Glomerular endothelial cell (primary cell): ENCODE measurements around the gene CFAP43. TPM values are rescaled to one million over a fixed set of nuclear protein-coding genes. Genes with fewer than 3 reads are reported as not detected.

ENCODE experiments used
- DNase-seq: peaks from one replicate; pipeline ENCODE4 v3.0.0-alpha.2; 2011; ENCODE audit warnings: low read depth, low spot score; ENCODE audit errors: extremely low read depth
- total RNA-seq: library from RNA; depleted of rRNA; stranded (reverse); fragments of >200 nt; gene quantifications from 2 replicates; pipeline ENCODE4 v1.2.3, GENCODE V29; 2015

CFAP43 gene, protein sequence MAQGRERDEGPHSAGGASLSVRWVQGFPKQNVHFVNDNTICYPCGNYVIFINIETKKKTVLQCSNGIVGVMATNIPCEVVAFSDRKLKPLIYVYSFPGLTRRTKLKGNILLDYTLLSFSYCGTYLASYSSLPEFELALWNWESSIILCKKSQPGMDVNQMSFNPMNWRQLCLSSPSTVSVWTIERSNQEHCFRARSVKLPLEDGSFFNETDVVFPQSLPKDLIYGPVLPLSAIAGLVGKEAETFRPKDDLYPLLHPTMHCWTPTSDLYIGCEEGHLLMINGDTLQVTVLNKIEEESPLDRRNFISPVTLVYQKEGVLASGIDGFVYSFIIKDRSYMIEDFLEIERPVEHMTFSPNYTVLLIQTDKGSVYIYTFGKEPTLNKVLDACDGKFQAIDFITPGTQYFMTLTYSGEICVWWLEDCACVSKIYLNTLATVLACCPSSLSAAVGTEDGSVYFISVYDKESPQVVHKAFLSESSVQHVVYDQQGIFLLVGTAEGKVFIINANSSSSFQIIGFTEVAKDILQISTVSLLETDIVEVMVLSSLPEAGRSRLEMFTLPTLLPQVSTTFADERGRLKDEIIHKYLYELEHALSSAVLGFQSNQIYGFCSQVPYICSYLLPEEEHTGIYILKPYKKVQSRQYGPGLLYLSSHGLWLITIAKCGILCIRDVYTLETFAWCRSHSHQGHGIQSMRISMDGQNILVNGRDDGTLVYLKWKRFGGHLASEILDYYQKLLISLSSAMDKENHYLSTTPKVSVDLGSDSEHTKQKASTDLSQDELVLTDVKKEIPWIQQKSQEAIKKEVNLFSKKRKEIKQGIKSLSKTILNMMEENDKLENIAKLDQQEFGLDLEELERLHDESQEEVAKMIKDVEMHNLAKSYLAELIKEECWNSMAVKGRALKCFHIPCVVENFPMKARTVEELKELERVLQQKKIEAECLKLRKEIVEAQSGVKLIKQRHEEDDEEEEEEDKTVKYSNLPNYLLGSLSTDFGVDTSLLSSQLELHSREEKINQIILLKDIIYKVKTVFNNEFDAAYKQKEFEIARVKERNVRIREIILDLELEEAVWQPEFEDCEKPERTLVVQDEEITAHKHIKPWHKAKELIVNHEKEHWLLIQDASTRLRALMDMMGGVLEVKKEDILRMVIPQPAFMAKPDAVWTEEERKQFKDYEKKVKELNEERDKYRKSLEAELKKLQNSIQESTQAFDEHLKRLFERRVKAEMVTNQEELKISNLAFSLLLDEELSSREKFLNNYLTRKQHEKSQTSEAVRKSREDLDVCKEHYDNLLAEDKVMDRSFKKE (N-terminal part only)
- 0.10 and 0.18 TPM in 2 replicates for total RNA-seq

GRCh38 chr10:104231784-104232612 is at the start of gene CFAP43:
CFAP43 (minus strand) TSS chr10:104232364; CDS start chr10:104232246, 118 bp downstream.
- DNase-seq = peak; percentile 61

GRCh38 chr10:104281694-104282093 is 49.5 kb upstream of the CFAP43 start:
- DNase-seq = no peak

GRCh38 chr10:104279550-104280259 is 47.5 kb upstream of the CFAP43 start:
- no peak for DNase-seq

DNA sequence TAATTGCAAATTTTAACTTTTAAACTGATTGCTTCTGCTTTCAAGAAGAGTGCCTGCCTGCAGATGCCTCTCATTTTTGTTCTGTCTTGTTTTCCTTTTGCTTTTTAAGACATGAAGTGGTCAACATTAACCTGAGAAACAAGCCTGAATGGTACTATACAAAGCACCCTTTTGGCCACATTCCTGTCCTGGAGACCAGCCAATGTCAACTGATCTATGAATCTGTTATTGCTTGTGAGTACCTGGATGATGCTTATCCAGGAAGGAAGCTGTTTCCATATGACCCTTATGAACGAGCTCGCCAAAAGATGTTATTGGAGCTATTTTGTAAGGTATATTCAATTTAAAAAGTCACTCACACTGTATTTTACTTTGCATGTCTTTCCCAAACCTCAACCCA is 45.6 kb upstream of the CFAP43 start:
- DNase-seq = no peak

DNA sequence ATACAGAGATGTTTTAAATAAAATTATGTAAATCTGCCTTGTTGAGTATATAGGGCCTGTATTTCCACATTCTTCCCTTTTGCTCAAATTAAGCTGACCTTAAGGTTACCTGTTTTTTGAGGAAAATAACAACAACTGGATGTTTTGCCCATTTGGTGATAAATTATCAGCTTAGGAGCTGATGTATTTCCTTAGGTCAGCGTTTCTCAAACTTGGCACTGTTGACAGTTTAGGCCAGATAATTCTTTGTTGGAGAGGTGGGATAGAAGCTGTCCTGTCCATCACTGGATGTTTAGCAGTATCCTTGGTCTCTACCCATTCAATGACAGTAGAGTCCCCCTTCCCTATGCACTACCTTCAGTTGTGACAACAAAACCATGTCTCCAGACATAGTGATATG is 44.0 kb upstream of the CFAP43 start:
- DNase-seq = no peak

- DNase-seq = no peak
Measured at GRCh38 chr10:104274762-104275721, 42.9 kb upstream of the CFAP43 start.

GRCh38 chr10:104273899-104274575 is 41.9 kb upstream of the CFAP43 start:
- no peak for DNase-seq

- DNase-seq = no peak
Measured at GRCh38 chr10:104273286-104273685, 41.1 kb upstream of the CFAP43 start.

DNA sequence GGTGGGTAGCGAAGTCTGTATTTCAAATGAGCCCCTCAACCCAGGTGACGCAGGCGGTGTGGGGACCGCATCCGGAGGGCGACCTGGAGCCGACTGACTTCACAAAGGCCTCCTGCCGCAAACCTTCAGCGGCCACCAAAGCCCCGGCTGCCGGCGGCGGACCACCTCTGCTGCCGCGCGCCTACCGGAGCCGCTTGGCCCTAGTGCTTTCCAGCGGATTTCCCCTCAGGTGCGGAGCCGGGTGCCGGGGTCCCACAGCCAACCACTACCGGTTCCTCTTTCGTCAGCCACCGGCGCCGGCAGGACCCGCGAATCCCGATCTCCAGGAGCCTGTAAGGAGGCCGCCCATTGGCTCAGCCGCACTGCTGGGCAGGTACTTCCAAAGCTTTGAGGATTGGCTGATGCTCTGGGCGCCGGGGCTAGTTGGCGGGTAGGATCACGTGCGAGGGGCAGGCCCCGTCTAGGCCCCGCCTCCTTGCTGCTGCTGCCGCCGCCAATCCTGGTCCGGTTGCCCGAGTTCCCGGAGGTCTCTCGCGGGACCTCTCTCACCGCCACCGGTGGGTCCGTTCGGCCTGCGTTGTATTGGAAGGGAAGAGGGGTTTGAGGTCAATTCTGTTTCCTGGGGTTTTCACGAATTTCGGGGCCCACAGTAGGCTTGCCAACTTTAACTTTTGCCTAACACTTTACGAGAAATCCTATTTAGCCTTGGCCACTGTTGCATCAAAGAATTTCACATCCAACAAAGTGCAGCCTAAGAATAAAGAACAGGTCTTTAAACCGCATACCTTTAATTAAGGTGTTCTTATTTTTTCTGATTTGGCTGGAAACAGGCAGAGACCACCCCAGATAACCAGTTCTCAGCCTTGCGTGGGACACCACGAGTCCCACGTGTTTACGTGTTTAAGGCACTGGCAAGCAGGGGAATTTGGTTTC is 36.8 kb upstream of the CFAP43 start, which contains the start of gene GSTO2:
TSS of gene GSTO2 (plus strand) at position 472 of the 933 bp plus-strand sequence. CDS start 5,732 bp downstream, outside the sequence.
- no peak for DNase-seq

DNA sequence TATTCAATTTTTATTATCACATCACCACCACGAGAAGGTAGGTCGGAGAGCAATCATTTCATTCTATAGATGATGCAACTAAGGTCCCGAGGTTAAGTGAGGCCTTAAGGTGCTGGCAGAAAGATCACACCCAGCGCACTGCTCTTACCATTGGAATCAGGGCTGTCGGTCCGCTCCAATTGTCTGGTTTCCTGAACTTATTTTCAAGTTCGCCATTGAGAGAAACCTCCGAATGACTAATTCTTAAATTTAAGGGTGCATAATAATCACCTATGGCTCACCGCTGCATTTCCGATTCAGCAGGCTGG is 36.2 kb upstream of the CFAP43 start:
- no peak for DNase-seq

GRCh38 chr10:104267721-104268404 is 35.7 kb upstream of the CFAP43 start:
- DNase-seq = no peak

GRCh38 chr10:104264783-104265182 is 32.6 kb upstream of the CFAP43 start:
- no peak for DNase-seq

DNA sequence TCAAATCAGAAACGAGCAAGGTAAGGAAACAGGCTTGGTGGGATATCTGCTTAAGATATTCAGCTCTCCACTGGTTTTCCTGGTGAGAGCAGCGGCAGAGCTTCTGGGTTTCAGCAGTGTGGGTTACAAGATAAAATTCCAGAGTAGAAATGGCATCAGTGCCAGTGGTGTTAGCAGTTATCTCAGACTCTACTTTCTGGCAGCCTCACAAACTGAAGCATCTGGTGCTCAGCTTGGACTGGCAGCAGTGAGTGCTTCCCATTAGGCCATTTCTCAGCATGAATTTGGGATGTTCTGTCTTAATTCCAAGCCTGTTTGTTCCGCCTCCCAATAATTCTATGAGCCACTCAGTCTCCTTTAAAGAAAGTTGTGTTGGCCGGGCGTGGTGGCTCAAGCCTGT is 29.9 kb upstream of the CFAP43 start:
- no peak for DNase-seq

DNA sequence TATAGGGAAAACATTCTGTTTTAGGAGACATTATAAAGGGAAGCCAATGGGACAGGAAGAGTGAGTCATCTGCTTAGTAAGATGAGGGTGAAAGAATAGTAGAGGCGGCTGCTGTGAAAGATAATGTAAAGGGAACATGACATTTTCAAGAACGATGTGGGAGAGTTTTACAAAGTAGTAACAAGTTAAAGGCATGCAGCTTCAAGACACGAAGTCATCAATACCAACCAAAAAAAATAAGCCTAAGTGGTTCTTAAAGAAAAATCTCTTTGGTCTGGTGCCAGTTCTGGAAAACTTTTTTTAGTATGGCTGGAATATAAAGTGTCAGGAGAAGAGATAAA is 28.6 kb upstream of the CFAP43 start:
- DNase-seq = no peak

- no peak for DNase-seq
Measured at GRCh38 chr10:104259999-104260774, 28.0 kb upstream of the CFAP43 start.
